Neuron (in vitro differentiated cells): Measurements from ENCODE around the gene CDH15.

Experiments used
- H2AFZ ChIP-seq: one replicate; pipeline ENCODE4 v1.6.1; 2013; ENCODE audit warnings: low read depth, mild to moderate bottlenecking, inconsistent platforms, low read length, moderate library complexity
- H3K27me3 ChIP-seq: one replicate; pipeline ENCODE4 v1.6.1; 2013; ENCODE audit warnings: low read length; ENCODE audit not compliant: insufficient read depth
- H3K36me3 ChIP-seq: one replicate; pipeline ENCODE4 v1.6.1; 2013; ENCODE audit warnings: low read length; ENCODE audit not compliant: insufficient read depth
- H3K4me1 ChIP-seq: one replicate; pipeline ENCODE4 v1.6.1; 2013; ENCODE audit warnings: low read length; ENCODE audit not compliant: insufficient read depth
- H3K4me3 ChIP-seq: 2 replicates; pipeline ENCODE4 v1.5.1; 2013; ENCODE audit warnings: mild to moderate bottlenecking, low read length, moderate library complexity
- H3K9me3 ChIP-seq: one replicate; pipeline ENCODE4 v1.6.1; 2013; ENCODE audit warnings: low read length

CDH15 gene

DNA sequence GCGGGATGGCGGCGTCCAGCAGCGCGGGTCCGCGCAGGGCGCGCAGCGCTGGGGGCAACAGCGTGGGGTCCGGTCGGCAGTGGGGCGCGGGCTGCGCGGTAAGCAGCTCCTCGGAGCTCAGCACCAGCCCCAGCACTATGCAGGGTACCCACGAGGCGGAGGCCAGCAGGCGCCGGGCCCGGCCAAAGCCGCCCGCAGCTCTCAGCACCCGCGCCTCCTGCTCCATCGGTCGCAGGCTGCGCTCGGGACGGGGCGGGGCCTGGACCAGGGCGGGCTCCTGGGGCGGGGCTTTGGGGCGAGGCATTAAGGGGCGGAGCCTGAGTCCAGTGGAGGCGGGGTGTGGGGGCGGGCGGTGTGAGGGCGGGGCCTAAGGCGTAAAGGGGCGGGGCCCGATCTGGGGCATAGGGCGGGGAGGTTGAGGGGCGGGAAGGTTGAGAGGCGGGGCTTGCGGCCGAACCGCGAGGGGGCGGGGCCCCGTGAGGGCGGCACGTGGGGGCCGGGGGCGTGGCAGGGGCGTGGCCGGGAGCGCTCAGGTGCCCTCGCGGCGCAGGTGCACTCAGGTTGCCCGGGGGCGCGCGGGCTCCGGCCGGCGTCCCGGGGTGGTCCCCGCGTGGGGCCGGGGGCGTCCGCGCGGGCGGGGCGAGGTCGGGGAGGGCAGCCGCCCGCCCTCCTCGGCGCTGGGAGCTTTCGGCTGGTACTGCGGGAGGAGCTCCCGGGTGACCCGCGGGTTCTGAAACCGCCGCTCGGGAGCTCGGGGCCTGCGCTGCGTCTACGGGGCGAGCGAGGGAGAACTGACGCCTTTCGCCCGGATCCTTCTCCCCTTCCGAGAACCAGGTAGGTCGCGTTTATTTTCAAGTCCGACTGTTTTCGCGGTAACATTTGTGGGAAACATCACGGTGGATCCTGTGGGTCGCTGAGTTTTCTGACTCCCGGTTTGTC lies 30.2 kb downstream of the CDH15 start:
- H3K4me3 ChIP-seq, result peak overlapping the region; percentile 14
- H3K27me3 ChIP-seq, result peaks cover 58% of the 10 kb centered on the region

DNA sequence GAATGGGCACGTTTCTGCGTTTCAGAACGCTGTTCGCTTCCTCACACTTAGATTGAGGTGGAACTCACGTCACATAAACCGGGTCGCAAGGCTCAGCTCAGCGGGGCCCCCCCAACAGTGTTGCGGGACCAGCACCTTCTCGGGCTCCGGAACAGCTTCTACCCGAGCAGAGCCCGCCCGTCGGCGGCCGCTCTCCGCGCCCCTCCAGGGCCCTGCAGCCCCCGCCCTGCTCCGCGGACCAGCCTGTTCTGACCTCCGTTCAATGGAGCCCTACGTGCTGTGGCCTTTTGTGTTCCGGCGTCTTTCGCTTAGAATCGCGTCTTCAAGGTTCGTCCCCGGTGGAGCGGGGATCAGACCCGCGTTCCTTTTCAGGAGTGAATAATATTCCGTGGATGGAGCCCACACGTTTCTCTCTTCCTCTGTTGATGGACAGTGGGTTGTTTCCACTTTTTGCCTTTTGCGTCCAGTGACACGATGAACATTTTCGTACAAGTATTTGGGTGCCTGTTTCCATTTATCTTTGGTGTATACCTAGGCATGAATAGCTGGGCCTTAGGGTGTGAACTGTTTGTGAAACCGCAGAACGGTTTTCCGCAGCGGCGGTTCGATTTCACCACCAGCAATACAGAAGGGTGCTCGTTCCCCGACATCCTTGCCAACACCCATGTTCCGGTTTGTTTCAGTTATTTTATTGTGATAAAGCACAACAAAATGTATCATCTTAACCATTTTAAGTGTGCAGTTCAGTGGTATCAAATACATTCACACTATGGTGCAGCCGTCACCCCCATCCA lies 31.1 kb downstream of the CDH15 start:
- no peak overlapping the region for H3K4me3 ChIP-seq
- H3K27me3 ChIP-seq, result peaks cover 51% of the 10 kb centered on the region
- no peak overlapping the region for H2AFZ ChIP-seq
- peaks cover 3% of the 10 kb centered on the region for H3K9me3 ChIP-seq
- H3K4me1 ChIP-seq, result peaks cover 9% of the 10 kb centered on the region
- no peaks in the 10 kb centered on the region for H3K36me3 ChIP-seq

More for the DNA sequence above, 30.2 kb downstream of the CDH15 start:
- Histone ChIP-seq H3K4me1 (peaks cover 11% of the 10 kb centered on the region), H2AFZ (no peak overlapping the region), H3K9me3 (peaks cover 3% of the 10 kb centered on the region), H3K36me3 (no peaks in the 10 kb centered on the region)

DNA sequence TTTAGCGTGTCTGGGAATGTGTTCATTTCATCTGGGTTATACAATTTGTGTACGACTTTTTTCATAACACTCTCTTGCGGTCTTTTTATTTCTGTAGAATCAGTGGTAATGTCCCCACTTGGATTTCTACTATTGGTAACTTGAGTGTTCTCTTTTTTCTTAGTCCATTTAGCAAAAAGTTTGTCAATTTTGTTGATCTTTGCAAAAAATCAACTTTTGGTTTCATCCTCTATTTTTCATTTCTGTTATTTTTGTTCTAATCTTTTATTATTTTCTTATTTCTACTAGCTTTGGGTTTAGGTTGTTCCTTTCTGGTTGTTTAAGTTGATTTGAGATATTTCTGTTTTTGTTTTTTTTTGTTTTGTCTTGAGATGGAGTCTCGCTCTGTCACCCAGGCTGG lies 36.4 kb downstream of the CDH15 start:
- Histone ChIP-seq H2AFZ (no peak overlapping the region), H3K27me3 (peaks cover 11% of the 10 kb centered on the region), H3K4me3 (no peak overlapping the region), H3K36me3 (no peaks in the 10 kb centered on the region), H3K9me3 (no peaks in the 10 kb centered on the region), H3K4me1 (no peaks in the 10 kb centered on the region)

DNA sequence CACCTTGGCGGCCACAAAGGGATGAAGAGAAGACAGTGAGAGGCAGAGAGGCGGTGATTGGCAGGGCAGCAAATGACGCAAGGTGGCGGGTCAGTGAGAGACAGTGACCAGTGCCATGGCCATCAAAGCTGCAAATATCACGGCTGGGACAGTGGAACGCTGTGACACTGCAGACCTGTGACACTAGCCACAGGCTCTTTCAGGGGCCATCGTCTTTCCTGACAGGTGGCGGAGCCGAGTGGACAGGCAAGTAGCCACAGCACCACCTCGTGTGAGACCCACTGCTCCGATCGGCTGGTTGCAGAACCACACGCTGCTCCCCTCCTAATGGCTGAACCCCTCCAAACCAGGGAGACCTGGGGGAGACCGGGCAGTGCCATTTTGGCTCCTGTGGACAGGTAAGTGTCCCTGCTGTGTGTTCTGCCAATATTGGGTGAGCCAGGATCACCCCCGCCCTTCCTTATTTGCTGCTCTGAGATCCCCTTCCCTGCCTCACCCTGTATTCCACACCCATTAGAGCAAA lies 38.0 kb downstream of the CDH15 start:
- peaks cover 7% of the 10 kb centered on the region for H3K27me3 ChIP-seq

DNA sequence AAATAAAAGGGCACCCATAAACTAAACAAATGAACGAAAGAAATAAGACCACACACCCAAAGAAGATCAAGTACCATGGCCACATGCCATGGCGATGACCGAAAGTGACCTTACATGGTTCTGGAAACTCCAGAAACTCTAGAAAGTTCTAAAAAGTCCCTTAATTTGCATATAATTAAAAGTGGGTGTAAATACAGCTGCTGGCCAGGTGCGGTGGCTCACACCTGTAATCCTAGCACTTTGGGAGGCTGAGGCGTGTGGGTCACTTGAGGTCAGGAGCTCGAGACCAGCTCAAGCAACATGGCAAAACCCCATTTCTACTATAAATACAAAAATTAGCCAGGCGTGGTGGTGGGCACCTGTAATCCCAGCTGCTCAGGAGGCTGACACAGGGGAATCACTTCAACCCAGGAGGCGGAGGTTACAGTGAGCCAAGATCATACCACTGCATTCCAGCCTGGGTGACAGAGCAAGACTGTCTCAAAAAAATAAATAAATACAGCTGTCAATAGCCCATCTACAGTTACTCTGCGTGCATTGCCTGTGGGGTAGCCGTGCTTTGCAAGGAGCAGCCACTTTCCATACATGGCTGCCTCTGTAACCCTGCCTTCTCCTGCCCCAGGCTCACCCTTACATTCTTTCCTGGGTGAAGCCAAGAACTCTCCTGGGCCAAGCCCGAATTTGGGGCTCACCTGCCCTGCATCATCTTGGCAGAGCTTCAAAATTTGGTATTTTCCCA lies 38.8 kb downstream of the CDH15 start:
- Histone ChIP-seq H3K27me3 (peaks cover 7% of the 10 kb centered on the region), H3K9me3 (no peaks in the 10 kb centered on the region), H3K4me1 (no peaks in the 10 kb centered on the region), H3K36me3 (no peaks in the 10 kb centered on the region), H2AFZ (no peak overlapping the region), H3K4me3 (no peak overlapping the region)

More for the DNA sequence above, 38.0 kb downstream of the CDH15 start:
- H3K4me1 ChIP-seq, result no peaks in the 10 kb centered on the region
- no peaks in the 10 kb centered on the region for H3K9me3 ChIP-seq
- no peak overlapping the region for H2AFZ ChIP-seq
- H3K4me3 ChIP-seq, result no peak overlapping the region
- no peaks in the 10 kb centered on the region for H3K36me3 ChIP-seq

DNA sequence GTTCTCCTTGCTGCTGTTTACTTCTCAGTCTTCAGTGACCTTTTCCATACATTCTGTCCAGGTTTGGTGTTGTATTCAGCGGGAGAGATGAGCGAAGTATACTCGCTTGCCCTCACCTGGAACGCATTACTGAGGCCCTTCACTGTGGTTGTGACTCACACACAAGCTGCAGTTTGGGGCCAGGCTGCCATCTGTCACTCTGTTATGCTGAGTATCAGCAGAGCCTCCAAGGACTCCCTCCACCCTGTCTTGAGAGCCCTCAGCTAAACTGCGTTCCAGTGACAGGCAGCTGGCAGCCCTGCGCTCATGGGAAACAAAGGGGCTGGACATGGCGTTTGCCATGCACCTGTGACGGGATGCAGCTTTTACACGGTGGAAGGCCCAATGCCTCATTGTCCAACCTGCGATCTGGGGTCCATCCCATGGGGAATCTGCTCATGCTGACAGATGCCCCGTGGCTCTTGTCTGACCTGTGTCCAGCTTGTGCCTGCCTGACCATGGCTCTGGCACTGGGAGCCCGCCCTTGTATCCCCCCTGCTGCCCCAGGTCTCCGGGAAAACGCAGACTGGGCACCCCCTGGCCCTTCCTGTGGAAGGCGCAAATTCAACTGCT lies 39.5 kb downstream of the CDH15 start:
- no peaks in the 10 kb centered on the region for H3K9me3 ChIP-seq
- no peaks in the 10 kb centered on the region for H3K36me3 ChIP-seq
- no peak overlapping the region for H2AFZ ChIP-seq
- H3K4me3 ChIP-seq, result no peak overlapping the region
- peaks cover 7% of the 10 kb centered on the region for H3K27me3 ChIP-seq
- no peaks in the 10 kb centered on the region for H3K4me1 ChIP-seq

DNA sequence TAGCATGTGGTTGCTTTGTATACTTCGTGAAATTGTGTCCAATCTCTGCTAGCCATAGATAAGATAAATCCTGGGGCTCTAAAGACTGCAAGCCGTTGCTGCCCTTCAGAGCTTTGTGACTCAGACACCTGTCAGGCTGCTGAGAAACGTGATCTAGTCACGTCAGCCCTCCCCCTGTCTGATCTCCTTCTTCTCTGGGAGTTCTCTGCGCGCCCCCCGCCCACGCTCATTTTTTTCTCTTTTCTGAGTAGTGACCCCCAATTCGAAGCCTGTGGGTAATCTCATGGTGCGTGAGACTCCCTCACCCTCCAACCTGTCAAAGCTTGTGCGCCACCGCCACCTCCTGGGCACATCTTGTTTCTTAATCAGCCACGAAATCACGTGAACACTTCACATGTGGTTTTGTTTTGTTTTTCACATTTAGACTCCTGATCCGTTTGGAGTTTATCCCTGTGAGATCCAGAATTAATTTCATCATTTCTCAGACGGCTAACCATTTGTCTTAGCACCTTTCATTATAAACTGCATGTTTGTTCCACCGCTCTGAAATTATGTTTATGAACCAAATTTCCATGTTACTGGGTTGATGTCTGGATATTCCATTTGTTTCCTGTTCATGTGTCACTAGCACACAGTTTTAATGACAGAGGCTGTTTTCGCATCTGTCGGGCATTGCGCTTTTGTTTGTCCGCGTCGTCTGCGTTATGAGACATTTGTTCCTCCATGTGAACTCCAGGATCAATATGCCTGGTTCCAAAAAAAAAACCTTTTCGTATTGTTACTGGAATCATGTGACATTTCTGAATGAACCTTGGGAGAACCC lies 45.0 kb downstream of the CDH15 start:
- Histone ChIP-seq H3K27me3 (no peaks in the 10 kb centered on the region), H3K4me1 (peaks cover 8% of the 10 kb centered on the region), H3K36me3 (peaks cover 11% of the 10 kb centered on the region), H3K4me3 (peak overlapping the region; percentile 65), H2AFZ (peak overlapping the region; percentile 75), H3K9me3 (no peaks in the 10 kb centered on the region)

DNA sequence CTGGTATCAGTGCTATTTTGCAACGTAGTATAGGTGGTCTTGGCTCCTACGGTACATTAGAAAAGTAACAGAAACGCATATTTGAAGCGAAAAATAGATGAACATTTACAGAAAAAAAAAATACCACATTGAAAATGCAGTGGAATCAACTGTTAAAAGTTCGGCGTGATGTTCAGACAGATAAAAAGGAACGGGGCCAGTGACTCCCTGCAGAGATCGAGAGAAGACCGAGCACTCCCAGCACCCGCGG lies 45.5 kb downstream of the CDH15 start:
- no peaks in the 10 kb centered on the region for H3K27me3 ChIP-seq
- peak overlapping the region; percentile 75 for H2AFZ ChIP-seq
- peak overlapping the region; percentile 65 for H3K4me3 ChIP-seq
- H3K9me3 ChIP-seq, result no peaks in the 10 kb centered on the region
- peaks cover 17% of the 10 kb centered on the region for H3K36me3 ChIP-seq
- H3K4me1 ChIP-seq, result peaks cover 8% of the 10 kb centered on the region

DNA sequence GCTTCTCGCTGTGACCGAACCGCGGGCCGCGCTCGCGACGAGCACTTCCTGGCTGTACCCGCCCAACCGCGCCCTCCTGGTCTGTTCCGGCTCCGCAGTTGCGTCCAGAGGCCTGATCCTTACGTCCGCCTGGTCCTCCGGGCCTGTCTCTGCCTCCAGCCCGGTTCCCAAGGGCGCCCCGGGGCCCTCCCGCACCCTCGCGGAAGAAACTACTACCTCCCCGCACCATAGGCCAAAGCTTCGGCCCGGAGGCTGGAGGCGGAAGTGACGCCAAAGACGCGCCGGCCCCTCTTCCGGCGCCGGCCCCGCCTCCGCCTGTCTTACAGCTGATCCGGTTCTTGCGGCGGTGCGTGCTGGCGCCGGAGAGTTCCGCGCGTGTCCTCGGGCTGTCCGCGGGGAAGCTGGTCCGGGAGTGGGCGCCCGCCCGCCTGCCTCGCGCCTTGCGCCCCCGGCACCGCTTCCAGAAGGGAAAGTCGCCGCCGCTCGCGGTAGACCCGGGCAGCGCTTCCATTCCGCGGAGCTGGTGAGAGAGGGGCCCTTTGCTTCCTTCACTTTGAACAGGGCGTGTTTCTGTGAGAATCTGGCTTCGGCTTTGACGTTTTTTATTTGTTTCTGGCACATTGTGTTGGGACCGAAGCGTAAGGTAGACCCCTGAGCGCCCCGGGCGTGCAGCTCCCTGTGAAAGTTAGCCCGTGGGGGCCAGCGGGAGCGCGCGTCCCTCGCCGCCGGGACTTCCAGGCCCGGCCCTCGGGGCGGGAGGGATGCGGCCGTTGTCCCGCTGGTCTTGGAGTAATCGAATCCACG lies 46.0 kb downstream of the CDH15 start, which contains the start of gene ZNF778:
ZNF778 (plus strand) TSS at position 316 of the 804 bp plus-strand sequence. CDS start 3,425 bp downstream, outside the sequence.
- Histone ChIP-seq H3K9me3 (no peaks in the 10 kb centered on the region), H2AFZ (peak within 1 kb of the TSS; percentile 75)

DNA sequence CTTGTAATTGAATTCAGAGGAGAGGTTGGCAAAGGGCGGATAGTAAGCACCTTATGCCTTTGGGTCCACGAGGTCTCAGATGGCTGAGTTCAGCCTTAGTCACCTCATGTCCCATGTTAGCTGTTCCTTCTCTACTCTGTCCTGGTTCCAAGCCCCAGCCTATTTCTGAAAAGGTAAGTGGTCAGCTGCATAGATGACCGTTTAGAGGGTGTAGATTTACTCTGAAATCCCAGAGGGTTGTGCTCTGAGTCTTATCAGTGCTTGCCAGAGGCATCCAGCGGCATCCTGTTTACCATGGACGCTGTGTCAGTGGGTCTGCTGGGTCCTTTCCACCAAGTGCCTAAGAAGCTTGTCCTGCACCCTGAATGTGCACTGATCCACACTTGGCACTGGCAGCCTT lies 47.8 kb downstream of the CDH15 start:
- H2AFZ ChIP-seq, result no peak overlapping the region
- no peak overlapping the region for H3K4me3 ChIP-seq
- no peaks in the 10 kb centered on the region for H3K27me3 ChIP-seq
- H3K36me3 ChIP-seq, result peaks cover 33% of the 10 kb centered on the region
- peaks cover 8% of the 10 kb centered on the region for H3K4me1 ChIP-seq
- no peaks in the 10 kb centered on the region for H3K9me3 ChIP-seq

More for the DNA sequence above, 46.0 kb downstream of the CDH15 start, which contains the start of gene ZNF778:
- Histone ChIP-seq H3K4me3 (peak within 1 kb of the TSS; percentile 65), H3K4me1 (peaks cover 8% of the 10 kb centered on the region), H3K36me3 (peaks cover 20% of the 10 kb centered on the region), H3K27me3 (no peaks in the 10 kb centered on the region)

DNA sequence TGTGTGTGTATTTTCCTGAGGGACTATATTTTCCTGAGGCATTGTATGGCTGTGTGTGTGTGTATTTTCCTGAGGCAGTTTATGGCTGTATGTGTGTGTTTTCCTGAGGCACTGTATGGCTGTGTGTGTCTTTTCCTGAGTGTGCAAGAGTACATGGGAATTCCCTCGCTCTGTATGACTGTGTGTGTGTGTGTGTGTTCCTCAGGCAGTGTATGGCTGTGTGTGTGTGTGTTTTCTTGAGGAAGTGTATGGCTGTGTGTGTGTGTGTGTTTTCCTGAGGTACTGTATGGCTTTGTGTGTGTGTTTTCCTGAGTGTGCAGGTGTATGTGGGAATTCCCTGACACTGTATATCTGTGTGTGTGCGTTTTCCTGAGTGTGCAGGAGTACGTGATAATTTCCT lies 50.1 kb downstream of the CDH15 start:
- H3K4me3 ChIP-seq, result no peak overlapping the region
- H3K4me1 ChIP-seq, result peaks cover 4% of the 10 kb centered on the region
- no peaks in the 10 kb centered on the region for H3K27me3 ChIP-seq
- peaks cover 49% of the 10 kb centered on the region for H3K36me3 ChIP-seq
- no peak overlapping the region for H2AFZ ChIP-seq
- peaks cover 2% of the 10 kb centered on the region for H3K9me3 ChIP-seq
